NAMALWA (cell line): ENCODE results near the gene SDHA.
"Not testable (repeated sequence)": the region's sequence is repeated elsewhere in the genome, so short reads cannot be mapped to it uniquely, and the experiment has no call there.

Experiments
- DNase-seq: peaks from one replicate; pipeline ENCODE4 v3.0.0-alpha.2; 2015; ENCODE audit warnings: low spot score

The SDHA gene

GRCh38 chr5:257148-257547, 39.0 kb downstream of the SDHA start:
- no peak for DNase-seq

- not testable (repeated sequence) for DNase-seq
Observed at GRCh38 chr5:263275-263974, 45.3 kb downstream of the SDHA start.

GRCh38 chr5:264338-264737, 46.2 kb downstream of the SDHA start:
- no peak for DNase-seq

GRCh38 chr5:266311-267026, 48.3 kb downstream of the SDHA start:
- DNase-seq, result peak; percentile 46

GRCh38 chr5:267716-268115, 49.6 kb downstream of the SDHA start:
- no peak for DNase-seq

GRCh38 chr5:270340-270739, 52.2 kb downstream of the SDHA start:
- DNase-seq, result no peak

GRCh38 chr5:271828-272167, 53.7 kb downstream of the SDHA start:
- DNase-seq, result not testable (repeated sequence)

- DNase-seq, result not testable (repeated sequence)
Observed at GRCh38 chr5:273091-273490, 55.0 kb downstream of the SDHA start.

GRCh38 chr5:273491-273890, 55.4 kb downstream of the SDHA start:
- DNase-seq, result not testable (repeated sequence)

GRCh38 chr5:274346-274745, 56.2 kb downstream of the SDHA start:
- not testable (repeated sequence) for DNase-seq

- no peak for DNase-seq
Observed at GRCh38 chr5:278646-279045, 60.5 kb downstream of the SDHA start.

GRCh38 chr5:279051-279665, 61.0 kb downstream of the SDHA start:
- DNase-seq, result not testable (repeated sequence)

- peak; percentile 76 for DNase-seq
Observed at GRCh38 chr5:285991-286557, 68.0 kb downstream of the SDHA start.

- not testable (repeated sequence) for DNase-seq
Observed at GRCh38 chr5:290200-290599, 72.1 kb downstream of the SDHA start.

- not testable (repeated sequence) for DNase-seq
Observed at GRCh38 chr5:291345-291744, 73.2 kb downstream of the SDHA start.

- not testable (repeated sequence) for DNase-seq
Observed at GRCh38 chr5:294788-295187, 76.7 kb downstream of the SDHA start.

- peak; percentile 4 for DNase-seq
Observed at GRCh38 chr5:296207-296606, 78.1 kb downstream of the SDHA start.

GRCh38 chr5:296954-297353, 78.8 kb downstream of the SDHA start:
- DNase-seq, result not testable (repeated sequence)

GRCh38 chr5:297448-297847, 79.3 kb downstream of the SDHA start:
- peak; percentile 6 for DNase-seq

- not testable (repeated sequence) for DNase-seq
Observed at GRCh38 chr5:297991-298736, 80.0 kb downstream of the SDHA start.

GRCh38 chr5:298737-299125, 80.6 kb downstream of the SDHA start:
- no peak for DNase-seq

GRCh38 chr5:299921-300320, 81.8 kb downstream of the SDHA start:
- not testable (repeated sequence) for DNase-seq
